ENCODE data around the gene KCNC1.

- TF ChIP-seq POLR2AphosphoS5 (IDR thresholded peaks at IDR 0.05) (no peak), POLR2A (IDR thresholded peaks at IDR 0.05) (no peak)
- TF ChIP-seq, protein P1, sequence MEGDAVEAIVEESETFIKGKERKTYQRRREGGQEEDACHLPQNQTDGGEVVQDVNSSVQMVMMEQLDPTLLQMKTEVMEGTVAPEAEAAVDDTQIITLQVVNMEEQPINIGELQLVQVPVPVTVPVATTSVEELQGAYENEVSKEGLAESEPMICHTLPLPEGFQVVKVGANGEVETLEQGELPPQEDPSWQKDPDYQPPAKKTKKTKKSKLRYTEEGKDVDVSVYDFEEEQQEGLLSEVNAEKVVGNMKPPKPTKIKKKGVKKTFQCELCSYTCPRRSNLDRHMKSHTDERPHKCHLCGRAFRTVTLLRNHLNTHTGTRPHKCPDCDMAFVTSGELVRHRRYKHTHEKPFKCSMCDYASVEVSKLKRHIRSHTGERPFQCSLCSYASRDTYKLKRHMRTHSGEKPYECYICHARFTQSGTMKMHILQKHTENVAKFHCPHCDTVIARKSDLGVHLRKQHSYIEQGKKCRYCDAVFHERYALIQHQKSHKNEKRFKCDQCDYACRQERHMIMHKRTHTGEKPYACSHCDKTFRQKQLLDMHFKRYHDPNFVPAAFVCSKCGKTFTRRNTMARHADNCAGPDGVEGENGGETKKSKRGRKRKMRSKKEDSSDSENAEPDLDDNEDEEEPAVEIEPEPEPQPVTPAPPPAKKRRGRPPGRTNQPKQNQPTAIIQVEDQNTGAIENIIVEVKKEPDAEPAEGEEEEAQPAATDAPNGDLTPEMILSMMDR (IDR thresholded peaks at IDR 0.05): no peak
These were observed 13.5 kb downstream of the KCNC1 start for GRCh38 chr11:17748044-17748443.

Data from sigmoid colon (tissue), 4 donors.